Dendritic cell treated with granulocyte-macrophage colony-stimulating factor and Interleukin-4, amounts not matched to agents 40 ng/mL and 50 ng/mL, for 4 days (primary cell): Measurements from ENCODE around the gene SLC19A1.

Experiments
- H3K27ac Mint-ChIP-seq: one replicate; pipeline ENCODE4 v1.8.0; 2022; ENCODE audit warnings: mild to moderate bottlenecking, mixed read lengths
- H3K27me3 Mint-ChIP-seq: one replicate; pipeline ENCODE4 v1.8.0; 2022; ENCODE audit warnings: mild to moderate bottlenecking, mixed read lengths
- H3K36me3 Mint-ChIP-seq: one replicate; pipeline ENCODE4 v1.8.0; 2022; ENCODE audit warnings: low read depth, mixed read lengths
- H3K4me1 Mint-ChIP-seq: one replicate; pipeline ENCODE4 v1.8.0; 2022; ENCODE audit warnings: low read depth, mixed read lengths
- H3K4me3 Mint-ChIP-seq: one replicate; pipeline ENCODE4 v1.8.0; 2022; ENCODE audit warnings: mild to moderate bottlenecking, moderate library complexity, mixed read lengths
- H3K9me3 Mint-ChIP-seq: one replicate; pipeline ENCODE4 v1.8.0; 2022; ENCODE audit warnings: mixed read lengths
- intact Hi-C: fragments of 100-400 bp; cut with micrococcal nuclease; formaldehyde crosslinking; loops from one replicate; pipeline ENCODE4 v1.15.0; 2022

The SLC19A1 gene

GRCh38 chr21:45467221-45467779 lies 74.9 kb downstream of the SLC19A1 start:
- no peak overlapping the region for H3K27ac Mint-ChIP-seq
- intact Hi-C loops: no loop called here
- no peaks in the 10 kb centered on the region for H3K36me3 Mint-ChIP-seq
- peaks cover 4% of the 10 kb centered on the region for H3K9me3 Mint-ChIP-seq
- no peak overlapping the region for H3K4me3 Mint-ChIP-seq
- H3K4me1 Mint-ChIP-seq: no peaks in the 10 kb centered on the region
- peaks cover 34% of the 10 kb centered on the region for H3K27me3 Mint-ChIP-seq

- H3K36me3 Mint-ChIP-seq: no peaks in the 10 kb centered on the region
- H3K9me3 Mint-ChIP-seq: peaks cover 12% of the 10 kb centered on the region
- intact Hi-C loops: no loop called here
- H3K27me3 Mint-ChIP-seq: peaks cover 40% of the 10 kb centered on the region
- H3K4me3 Mint-ChIP-seq: no peak overlapping the region
- H3K27ac Mint-ChIP-seq: no peak overlapping the region
- no peaks in the 10 kb centered on the region for H3K4me1 Mint-ChIP-seq
These were observed 75.7 kb downstream of the SLC19A1 start for GRCh38 chr21:45466330-45467220.

- H3K4me1 Mint-ChIP-seq: no peaks in the 10 kb centered on the region
- H3K9me3 Mint-ChIP-seq: peaks cover 15% of the 10 kb centered on the region
- H3K4me3 Mint-ChIP-seq: no peak overlapping the region
- H3K27me3 Mint-ChIP-seq: peaks cover 46% of the 10 kb centered on the region
- no peak overlapping the region for H3K27ac Mint-ChIP-seq
- intact Hi-C loops: no loop called here
- no peaks in the 10 kb centered on the region for H3K36me3 Mint-ChIP-seq
These were observed 76.5 kb downstream of the SLC19A1 start for GRCh38 chr21:45465611-45466329.

- no peaks in the 10 kb centered on the region for H3K36me3 Mint-ChIP-seq
- peaks cover 46% of the 10 kb centered on the region for H3K27me3 Mint-ChIP-seq
- intact Hi-C loops: no loop called here
- H3K9me3 Mint-ChIP-seq: peaks cover 15% of the 10 kb centered on the region
- H3K4me3 Mint-ChIP-seq: no peak overlapping the region
- H3K4me1 Mint-ChIP-seq: no peaks in the 10 kb centered on the region
- H3K27ac Mint-ChIP-seq: no peak overlapping the region
These were observed 77.1 kb downstream of the SLC19A1 start for GRCh38 chr21:45465105-45465504.

- H3K27ac Mint-ChIP-seq: no peak overlapping the region
- H3K4me3 Mint-ChIP-seq: no peak overlapping the region
- peaks cover 46% of the 10 kb centered on the region for H3K27me3 Mint-ChIP-seq
- intact Hi-C loops: no loop called here
- no peaks in the 10 kb centered on the region for H3K36me3 Mint-ChIP-seq
- peaks cover 15% of the 10 kb centered on the region for H3K9me3 Mint-ChIP-seq
- H3K4me1 Mint-ChIP-seq: no peaks in the 10 kb centered on the region
These were observed 77.9 kb downstream of the SLC19A1 start for GRCh38 chr21:45464309-45464708.

GRCh38 chr21:45463871-45464270 lies 78.4 kb downstream of the SLC19A1 start:
- H3K27ac Mint-ChIP-seq: no peak overlapping the region
- intact Hi-C loops: no loop called here
- H3K36me3 Mint-ChIP-seq: no peaks in the 10 kb centered on the region
- H3K4me3 Mint-ChIP-seq: no peak overlapping the region
- no peaks in the 10 kb centered on the region for H3K4me1 Mint-ChIP-seq
- H3K27me3 Mint-ChIP-seq: peaks cover 46% of the 10 kb centered on the region
- peaks cover 15% of the 10 kb centered on the region for H3K9me3 Mint-ChIP-seq

- Mint-ChIP-seq H3K4me3 (no peak overlapping the region), H3K4me1 (no peaks in the 10 kb centered on the region), H3K27me3 (peaks cover 38% of the 10 kb centered on the region)
These were observed 80.4 kb downstream of the SLC19A1 start for GRCh38 chr21:45461806-45462341.

GRCh38 chr21:45461369-45461750 lies 80.9 kb downstream of the SLC19A1 start:
- no peak overlapping the region for H3K27ac Mint-ChIP-seq
- peaks cover 15% of the 10 kb centered on the region for H3K9me3 Mint-ChIP-seq
- H3K36me3 Mint-ChIP-seq: no peaks in the 10 kb centered on the region
- H3K27me3 Mint-ChIP-seq: peaks cover 38% of the 10 kb centered on the region
- no peak overlapping the region for H3K4me3 Mint-ChIP-seq
- H3K4me1 Mint-ChIP-seq: no peaks in the 10 kb centered on the region
- intact Hi-C loops: no loop called here

More at GRCh38 chr21:45461806-45462341, 80.4 kb downstream of the SLC19A1 start:
- no peak overlapping the region for H3K27ac Mint-ChIP-seq
- peaks cover 15% of the 10 kb centered on the region for H3K9me3 Mint-ChIP-seq
- intact Hi-C loops: no loop called here
- no peaks in the 10 kb centered on the region for H3K36me3 Mint-ChIP-seq

- Mint-ChIP-seq H3K36me3 (no peaks in the 10 kb centered on the region), H3K4me1 (no peaks in the 10 kb centered on the region), H3K27ac (no peak overlapping the region), H3K4me3 (no peak overlapping the region), H3K9me3 (peaks cover 15% of the 10 kb centered on the region), H3K27me3 (peaks cover 38% of the 10 kb centered on the region)
- intact Hi-C loops: no loop called here
These were observed 81.5 kb downstream of the SLC19A1 start for GRCh38 chr21:45460611-45461368.

- no peak overlapping the region for H3K4me3 Mint-ChIP-seq
- peaks cover 15% of the 10 kb centered on the region for H3K9me3 Mint-ChIP-seq
- H3K36me3 Mint-ChIP-seq: no peaks in the 10 kb centered on the region
- intact Hi-C loops: no loop called here
- H3K4me1 Mint-ChIP-seq: no peaks in the 10 kb centered on the region
- no peak overlapping the region for H3K27ac Mint-ChIP-seq
- H3K27me3 Mint-ChIP-seq: peaks cover 35% of the 10 kb centered on the region
These were observed 82.2 kb downstream of the SLC19A1 start for GRCh38 chr21:45460011-45460565.

GRCh38 chr21:45459171-45460010 lies 82.8 kb downstream of the SLC19A1 start:
- no peaks in the 10 kb centered on the region for H3K36me3 Mint-ChIP-seq
- no peak overlapping the region for H3K4me3 Mint-ChIP-seq
- peaks cover 31% of the 10 kb centered on the region for H3K27me3 Mint-ChIP-seq
- intact Hi-C loops: no loop called here
- peaks cover 15% of the 10 kb centered on the region for H3K9me3 Mint-ChIP-seq
- no peaks in the 10 kb centered on the region for H3K4me1 Mint-ChIP-seq
- no peak overlapping the region for H3K27ac Mint-ChIP-seq

GRCh38 chr21:45458281-45459170 lies 83.7 kb downstream of the SLC19A1 start:
- Mint-ChIP-seq H3K4me1 (no peaks in the 10 kb centered on the region), H3K4me3 (no peak overlapping the region), H3K27ac (no peak overlapping the region), H3K27me3 (peaks cover 30% of the 10 kb centered on the region), H3K9me3 (peaks cover 15% of the 10 kb centered on the region), H3K36me3 (no peaks in the 10 kb centered on the region)
- intact Hi-C loops: no loop called here
